Breast epithelium (tissue), 4 donors: ENCODE data around the gene OR4D6. TPM values are rescaled to one million over a fixed set of nuclear protein-coding genes. Genes with fewer than 3 reads are reported as not detected.

ENCODE experiments used
- DNase-seq, 2 donors: peaks; one replicate each; pipeline ENCODE4 v3.0.0-alpha.2; 2019; ENCODE audit warnings: low spot score in 2 of 2
- H3K27ac ChIP-seq, 2 donors: fragments of 200-600 bp; sonication (generic) in 1 of 2; one replicate each; pipeline ENCODE4 v1.5.1; 2016 to 2019; ENCODE audit warnings: mild to moderate bottlenecking in 1 of 2
- H3K27me3 ChIP-seq, 2 donors: fragments of 200-600 bp; sonication (generic) in 1 of 2; one replicate each; pipeline versions ENCODE4 v1.5.1 to v1.6.0; 2017 to 2019; ENCODE audit warnings: control low read depth in 1 of 2, mild to moderate bottlenecking in 1 of 2
- H3K36me3 ChIP-seq: fragments of 200-600 bp; one replicate; pipeline ENCODE4 v1.5.1; 2019
- H3K4me1 ChIP-seq, 2 donors: fragments of 200-600 bp; sonication (generic); one replicate each; pipeline ENCODE4 v1.5.1; 2016 to 2019; ENCODE audit warnings: control low read depth in 1 of 2
- H3K4me3 ChIP-seq, 3 donors: fragments of 200-600 bp; sonication (generic); 1 replicate in 2 of 3; 2 replicates in 1 of 3; pipeline ENCODE4 v1.5.1; 2016 to 2019; ENCODE audit warnings: mild to moderate bottlenecking in 3 of 3, moderate library complexity in 2 of 3
- H3K9me3 ChIP-seq, 2 donors: fragments of 200-600 bp; sonication (generic) in 1 of 2; one replicate each; pipeline ENCODE4 v1.5.1; 2016 to 2019; ENCODE audit warnings: control low read depth in 1 of 2
- POLR2A ChIP-seq: fragments of 450-650 bp; IDR thresholded peaks from one replicate; pipeline ENCODE4 v1.6.1; 2016; ENCODE audit warnings: antibody characterized with exemption, mild to moderate bottlenecking, moderate library complexity
- POLR2AphosphoS5 ChIP-seq, 3 donors: sonication (generic); formaldehyde crosslinking; IDR thresholded peaks; one replicate each; pipeline ENCODE4 v1.6.1; 2017; ENCODE audit warnings: antibody characterized with exemption in 3 of 3
- intact Hi-C: fragments of 100-400 bp; cut with DNase I; formaldehyde crosslinking; loops from one replicate; pipeline ENCODE4 v1.15.1; 2023; ENCODE audit warnings: low total_unique reads
- total RNA-seq, 3 donors: library from RNA; depleted of rRNA; stranded (reverse); fragments of >200 nt; gene quantifications; one replicate each; pipeline ENCODE4 v1.1.0, GENCODE V29; 2016
- TF ChIP-seq, protein P1 (sequence below), 3 donors: fragments of 450-650 bp; IDR thresholded peaks; one replicate each; pipeline ENCODE4 v1.5.1; 2016 to 2017; ENCODE audit warnings: antibody characterized with exemption in 3 of 3, mild to moderate bottlenecking in 3 of 3, moderate library complexity in 3 of 3

Gene OR4D6
- total RNA-seq, 3 donors from 2014 or later = not detected

GRCh38 chr11:59503276-59503675 lies 46.5 kb downstream of the OR4D6 start, which contains the start of gene OR4D11:
TSS of gene OR4D11 (plus strand) at chr11:59503576. CDS start at chr11:59503576, 0 bp downstream.
- Histone ChIP-seq H3K4me1 (no peaks in the 10 kb centered on the region), H3K27me3 (no peaks in the 10 kb centered on the region), H3K9me3 (no peaks in the 10 kb centered on the region), H3K36me3 (no peaks in the 10 kb centered on the region), H3K27ac (no peak within 1 kb of the TSS), H3K4me3 (no peak within 1 kb of the TSS)
- DNase-seq = no peak
- TF ChIP-seq POLR2AphosphoS5 (IDR thresholded peaks at IDR 0.05) = no peak
- TF ChIP-seq POLR2A = no peak
- TF ChIP-seq, protein P1, sequence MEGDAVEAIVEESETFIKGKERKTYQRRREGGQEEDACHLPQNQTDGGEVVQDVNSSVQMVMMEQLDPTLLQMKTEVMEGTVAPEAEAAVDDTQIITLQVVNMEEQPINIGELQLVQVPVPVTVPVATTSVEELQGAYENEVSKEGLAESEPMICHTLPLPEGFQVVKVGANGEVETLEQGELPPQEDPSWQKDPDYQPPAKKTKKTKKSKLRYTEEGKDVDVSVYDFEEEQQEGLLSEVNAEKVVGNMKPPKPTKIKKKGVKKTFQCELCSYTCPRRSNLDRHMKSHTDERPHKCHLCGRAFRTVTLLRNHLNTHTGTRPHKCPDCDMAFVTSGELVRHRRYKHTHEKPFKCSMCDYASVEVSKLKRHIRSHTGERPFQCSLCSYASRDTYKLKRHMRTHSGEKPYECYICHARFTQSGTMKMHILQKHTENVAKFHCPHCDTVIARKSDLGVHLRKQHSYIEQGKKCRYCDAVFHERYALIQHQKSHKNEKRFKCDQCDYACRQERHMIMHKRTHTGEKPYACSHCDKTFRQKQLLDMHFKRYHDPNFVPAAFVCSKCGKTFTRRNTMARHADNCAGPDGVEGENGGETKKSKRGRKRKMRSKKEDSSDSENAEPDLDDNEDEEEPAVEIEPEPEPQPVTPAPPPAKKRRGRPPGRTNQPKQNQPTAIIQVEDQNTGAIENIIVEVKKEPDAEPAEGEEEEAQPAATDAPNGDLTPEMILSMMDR (IDR thresholded peaks at IDR 0.05) = no peak
- intact Hi-C loops = no loop called here

Other genes with a start within 250 kb of the OR4D6 start
- 10 to 100 TPM in 2 of 3 donors, 1 to 10 TPM in 1; 2.6 to 65.4 (median 13.2) TPM for gene MPEG1, start 244.0 kb upstream of the OR4D6 start, total RNA-seq
- under 1 TPM in 1 of 3 donors, not detected in 2; under 0.01 TPM for gene OR5AN1, start 98.1 kb upstream of the OR4D6 start, total RNA-seq
- not detected for gene OR5A2, start 30.5 kb upstream of the OR4D6 start, total RNA-seq
- gene OR5A1, start 20.5 kb upstream of the OR4D6 start, total RNA-seq = not detected
- not detected for gene OR4D10, start 16.4 kb downstream of the OR4D6 start, total RNA-seq
- not detected for gene OR4D11, start 46.6 kb downstream of the OR4D6 start, total RNA-seq
- not detected for gene OR4D9, start 54.6 kb downstream of the OR4D6 start, total RNA-seq
- 10 to 100 TPM; 42.4 to 48.2 (median 43.9) TPM for gene OSBP, start 158.8 kb downstream of the OR4D6 start, total RNA-seq
- gene PATL1, start 212.1 kb downstream of the OR4D6 start, total RNA-seq = 10 to 100 TPM; 13.4 to 15.8 (median 15.2) TPM